Effector CD4-positive, alpha-beta T cell (primary cell): ENCODE results near the gene ZNF322.

Source experiments
- DNase-seq: peaks from one replicate; pipeline ENCODE4 v3.0.0-alpha.2; 2020

The ZNF322 gene

DNA sequence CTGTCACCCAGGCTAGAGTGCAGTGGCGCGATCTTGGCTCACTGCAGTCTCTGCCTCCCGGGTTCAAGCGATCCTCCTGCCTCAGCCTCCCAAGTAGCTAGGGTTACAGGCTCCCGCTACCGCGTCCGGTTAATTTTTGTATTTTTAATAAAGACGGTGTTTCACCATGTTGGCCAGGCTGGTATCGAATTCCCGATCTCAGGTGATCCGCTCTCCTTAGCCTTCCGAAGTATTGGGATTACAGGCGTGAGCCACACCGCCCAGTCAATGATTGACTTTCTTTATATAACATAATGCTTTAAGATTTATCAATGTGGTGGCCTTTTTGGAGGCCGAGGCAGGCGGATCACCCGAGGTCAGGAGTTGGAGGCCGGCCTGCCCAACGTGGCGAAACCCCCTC is 70.6 kb downstream of the ZNF322 start:
- DNase-seq: no peak
